HepG2 (cell line): Measurements from ENCODE around the gene BCL2L1. TPM values are rescaled to one million over a fixed set of nuclear protein-coding genes. Genes with fewer than 3 reads are reported as not detected.

Experiments
- ARNT2 ChIP-seq: sonication (generic); formaldehyde crosslinking; IDR thresholded peaks from 2 replicates; pipeline ENCODE4 v1.8.0; 2022; ENCODE audit warnings: mild to moderate bottlenecking, low read depth, missing genetic modification reagents, moderate library complexity
- ATAD3A ChIP-seq: sonication (generic); formaldehyde crosslinking; IDR thresholded peaks from 2 replicates; pipeline ENCODE4 v1.4.0; 2020; ENCODE audit warnings: missing genetic modification reagents
- ATF2 ChIP-seq: sonication (generic); formaldehyde crosslinking; IDR thresholded peaks from 2 replicates; pipeline ENCODE4 v1.4.0; 2020; ENCODE audit warnings: missing genetic modification reagents
- BRCA1 ChIP-seq: sonication (generic); formaldehyde crosslinking; IDR thresholded peaks from 2 replicates; pipeline ENCODE4 v1.4.0; 2020; ENCODE audit warnings: missing genetic modification reagents
- CEBPG ChIP-seq: IDR thresholded peaks from 2 replicates; pipeline ENCODE4 v1.6.1; 2016
- ETV5 ChIP-seq: IDR thresholded peaks from 2 replicates; pipeline ENCODE4 v1.6.1; 2018; ENCODE audit warnings: missing biosample characterization, missing genetic modification reagents, inconsistent platforms, borderline replicate concordance
- HDAC2 ChIP-seq: sonication (generic); formaldehyde crosslinking; IDR thresholded peaks from 2 replicates; pipeline ENCODE4 v1.4.0; 2020; ENCODE audit warnings: missing genetic modification reagents
- MAF1 ChIP-seq: sonication (generic); formaldehyde crosslinking; IDR thresholded peaks from 2 replicates; pipeline ENCODE4 v1.5.0; 2020; ENCODE audit warnings: missing genetic modification reagents, borderline replicate concordance
- NFATC3 ChIP-seq: sonication (generic); formaldehyde crosslinking; IDR thresholded peaks from 2 replicates; pipeline ENCODE4 v1.5.1; 2020; ENCODE audit warnings: mild to moderate bottlenecking, missing genetic modification reagents
- RNF2 ChIP-seq: fragments of 450-650 bp; conservative IDR thresholded peaks from 2 replicates; pipeline ENCODE4 v1.6.1; 2016; ENCODE audit warnings: low read depth
- SP140L ChIP-seq: sonication (generic); formaldehyde crosslinking; IDR thresholded peaks from 2 replicates; pipeline ENCODE4 v1.4.0; 2020; ENCODE audit warnings: missing genetic modification reagents, borderline replicate concordance
- ZMYM4 ChIP-seq: sonication (generic); formaldehyde crosslinking; IDR thresholded peaks from 2 replicates; pipeline ENCODE4 v1.8.1; 2023; ENCODE audit warnings: mild to moderate bottlenecking, missing genetic modification reagents
- ZNF136 ChIP-seq: sonication (generic); formaldehyde crosslinking; IDR thresholded peaks from 2 replicates; pipeline ENCODE4 v1.8.1; 2022; ENCODE audit warnings: low read depth, mild to moderate bottlenecking, moderate library complexity, missing genetic modification reagents
- ZNF143 ChIP-seq: sonication (generic); formaldehyde crosslinking; IDR thresholded peaks from 2 replicates; pipeline ENCODE4 v1.4.0; 2020; ENCODE audit warnings: missing genetic modification reagents
- ZNF18 ChIP-seq: sonication (generic); formaldehyde crosslinking; IDR thresholded peaks from 2 replicates; pipeline ENCODE4 v1.8.0; 2022; ENCODE audit warnings: mild to moderate bottlenecking, missing genetic modification reagents; ENCODE audit not compliant: insufficient replicate concordance
- ZNF329 ChIP-seq: sonication (generic); formaldehyde crosslinking; IDR thresholded peaks from 2 replicates; pipeline ENCODE4 v1.9.0; 2021; ENCODE audit warnings: low read depth, mild to moderate bottlenecking, missing genetic modification reagents
- ZNF550 ChIP-seq: sonication (generic); formaldehyde crosslinking; IDR thresholded peaks from 2 replicates; pipeline ENCODE4 v1.4.0; 2020; ENCODE audit warnings: mild to moderate bottlenecking, missing genetic modification reagents, borderline replicate concordance
- ZNF558 ChIP-seq: sonication (generic); formaldehyde crosslinking; IDR thresholded peaks from 2 replicates; pipeline ENCODE4 v1.9.0; 2022; ENCODE audit warnings: mild to moderate bottlenecking, missing genetic modification reagents, borderline replicate concordance
- ZSCAN31 ChIP-seq: sonication (generic); formaldehyde crosslinking; IDR thresholded peaks from 2 replicates; pipeline ENCODE4 v1.5.0; 2020; ENCODE audit warnings: low read depth, mild to moderate bottlenecking, missing genetic modification reagents
- polyA plus RNA-seq, 8 experiments: library from polyadenylated mRNA; depleted of rRNA in 3 of 8; stranded (reverse) in 7 of 8; unstranded in 1 of 8; fragments of >200 nt; fragmentation: Illumina TruSeq in 4 of 8; extraction: Trizol in 4 of 8; gene quantifications; 2 replicates each; pipeline versions ENCODE4 v1.2.1 to v1.2.3, GENCODE V29; 2011 to 2016; ENCODE audit warnings: low read depth in 4 of 8, missing spikeins in 1 of 8, mixed read lengths in 1 of 8; ENCODE audit not compliant: insufficient read depth in 1 of 8
- total RNA-seq, 5 experiments: library from RNA; depleted of rRNA; stranded (reverse); fragments of >200 nt; fragmentation: Illumina TruSeq; extraction: Trizol; gene quantifications; 2 replicates each; pipeline ENCODE4 v1.2.3, GENCODE V29; 2016; ENCODE audit warnings: low read depth in 1 of 5
- TF ChIP-seq, protein P1 (sequence below): sonication (generic); formaldehyde crosslinking; conservative IDR thresholded peaks from 2 replicates; pipeline ENCODE4 v1.4.0; 2020; ENCODE audit warnings: missing genetic modification reagents

The BCL2L1 gene
- total and polyA plus RNA-seq, 2 of the 13 experiments (the other 11 are each of a cell fraction or from before 2014, with no cell fraction given): 164 to 258 TPM

- TF ChIP-seq ZNF550 (CRISPR knock-in tag) (no peak), MAF1 (CRISPR knock-in tag) (peak; percentile 93), NFATC3 (peak; percentile 99), ZNF558 (CRISPR knock-in tag) (no peak), ATF2 (CRISPR knock-in tag) (peak; percentile 100), ZMYM4 (CRISPR knock-in tag) (peak; percentile 96), RNF2 (peak; percentile 42; the same call in 1 of the 2 replicates), ZNF18 (CRISPR knock-in tag) (peak; percentile 98), CEBPG (peak; percentile 91), ZSCAN31 (peak; percentile 98), BRCA1 (peak; percentile 98), ETV5 (peak; percentile 100), ATAD3A (CRISPR knock-in tag) (no peak), ZNF143 (peak; percentile 77), HDAC2 (peak; percentile 100), ARNT2 (peak; percentile 96), ZNF329 (CRISPR knock-in tag) (peak; percentile 82; the same call in 1 of the 2 replicates), SP140L (peak; percentile 88; the same call in 1 of the 2 replicates), ZNF136 (CRISPR knock-in tag) (peak; percentile 95)
- TF ChIP-seq, protein P1, sequence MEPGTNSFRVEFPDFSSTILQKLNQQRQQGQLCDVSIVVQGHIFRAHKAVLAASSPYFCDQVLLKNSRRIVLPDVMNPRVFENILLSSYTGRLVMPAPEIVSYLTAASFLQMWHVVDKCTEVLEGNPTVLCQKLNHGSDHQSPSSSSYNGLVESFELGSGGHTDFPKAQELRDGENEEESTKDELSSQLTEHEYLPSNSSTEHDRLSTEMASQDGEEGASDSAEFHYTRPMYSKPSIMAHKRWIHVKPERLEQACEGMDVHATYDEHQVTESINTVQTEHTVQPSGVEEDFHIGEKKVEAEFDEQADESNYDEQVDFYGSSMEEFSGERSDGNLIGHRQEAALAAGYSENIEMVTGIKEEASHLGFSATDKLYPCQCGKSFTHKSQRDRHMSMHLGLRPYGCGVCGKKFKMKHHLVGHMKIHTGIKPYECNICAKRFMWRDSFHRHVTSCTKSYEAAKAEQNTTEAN: peak; percentile 97
These were observed 18.2 kb downstream of the BCL2L1 start (continued) for GRCh38 chr20:31704225-31705119.
